K562 (cell line): ENCODE measurements around the gene NUP35. TPM values are rescaled to one million over a fixed set of nuclear protein-coding genes. Genes with fewer than 3 reads are reported as not detected.

Experiments used
- DPF2 ChIP-seq: fragments of 450-650 bp; IDR thresholded peaks from 2 replicates; pipeline ENCODE4 v1.6.1; 2016
- ELF2 ChIP-seq: fragments of 250-450 bp; sonication (Bioruptor Pico); IDR thresholded peaks from 2 replicates; pipeline ENCODE4 v1.5.0; 2021; ENCODE audit warnings: mild to moderate bottlenecking
- ERF ChIP-seq: fragments of 450-650 bp; formaldehyde crosslinking; IDR thresholded peaks from 2 replicates; pipeline ENCODE4 v1.4.0; 2020; ENCODE audit warnings: mild to moderate bottlenecking, mixed read lengths
- HDAC8 ChIP-seq: fragments of 450-650 bp; IDR thresholded peaks from 2 replicates; pipeline ENCODE4 v1.6.1; 2016; ENCODE audit warnings: mild to moderate bottlenecking, missing genetic modification characterization, moderate library complexity, missing compliant biosample characterization
- MAFK ChIP-seq: IDR thresholded peaks from 2 replicates; pipeline ENCODE4 v1.6.1; 2011; ENCODE audit warnings: low read length, improper control_type of control experiment
- MGA ChIP-seq: fragments of 450-650 bp; IDR thresholded peaks from 2 replicates; pipeline ENCODE4 v1.6.1; 2016; ENCODE audit warnings: mild to moderate bottlenecking, moderate library complexity
- NONO ChIP-seq, 2 experiments: fragments of 200-400 bp in 1 of 2; fragments of 450-650 bp in 1 of 2; formaldehyde crosslinking in 1 of 2; IDR thresholded peaks; 2 replicates each; pipeline ENCODE4 v1.6.1; 2017; ENCODE audit warnings: low read depth in 2 of 2, mild to moderate bottlenecking in 2 of 2, moderate library complexity in 2 of 2, low read length in 1 of 2
- RB1 ChIP-seq: fragments of 450-650 bp; IDR thresholded peaks from 2 replicates; pipeline ENCODE4 v1.6.1; 2017; ENCODE audit warnings: low read depth, mild to moderate bottlenecking
- SRSF1 ChIP-seq: fragments of 200-400 bp; formaldehyde crosslinking; IDR thresholded peaks from 2 replicates; pipeline ENCODE4 v1.6.1; 2017; ENCODE audit warnings: mild to moderate bottlenecking, low read depth, low read length, moderate library complexity
- ZNF609 ChIP-seq: sonication (generic); formaldehyde crosslinking; IDR thresholded peaks from 2 replicates; pipeline ENCODE4 v1.8.1; 2023; ENCODE audit warnings: missing genetic modification reagents, mild to moderate bottlenecking, borderline replicate concordance
- polyA plus RNA-seq, 8 experiments: library from polyadenylated mRNA; depleted of rRNA in 4 of 8; stranded (reverse) in 5 of 8; unstranded in 3 of 8; fragments of >200 nt; fragmentation: Nextera tagmentation in 2 of 8; fragmentation: Illumina TruSeq in 1 of 8; extraction: Ambion mirVana in 2 of 8; extraction: Trizol in 1 of 8; gene quantifications; 2 replicates each; pipeline versions ENCODE4 v1.2.1 to v1.2.3, GENCODE V29; 2011 to 2014; ENCODE audit warnings: inconsistent platforms in 1 of 8, missing spikeins in 1 of 8
- total RNA-seq, 7 experiments: library from RNA; depleted of rRNA in 6 of 7; stranded (reverse); fragments of >200 nt in 6 of 7; fragmentation: Illumina TruSeq in 2 of 7; extraction: Trizol in 2 of 7; gene quantifications; 2 replicates each; pipeline versions ENCODE4 v1.2.1 to v1.2.3, GENCODE V29; 2011 to 2021; ENCODE audit warnings: low replicate concordance in 1 of 7

The NUP35 gene
- total and polyA plus RNA-seq, 9 of the 15 experiments (the other 6 are each of a cell fraction or from before 2014, with no cell fraction given), result 24.5 to 78.2 (median 51.1) TPM

GRCh38 chr2:183124222-183124956, at the start of gene NUP35 (continued):
- TF ChIP-seq MGA (peak; percentile 75), RB1 (peak; percentile 21; the same call in 1 of the 2 replicates), MAFK (no peak; the same call in 1 of the 2 replicates), ERF (CRISPR knock-in tag) (0 out of 2 replicates have a peak, but pooled peaks have one; percentile 38), ELF2 (no peak), HDAC8 (tag) (peak; percentile 62; the same call in 1 of the 2 replicates), NONO (IDR thresholded peaks at IDR 0.05; ENCODE audit: low read depth in 2 of 2, low read length in 1 of 2) (no peak), SRSF1 (no peak), ZNF609 (CRISPR knock-in tag) (0 out of 2 replicates have a peak, but pooled peaks have one; percentile 24), DPF2 (peak; percentile 50; the same call in 1 of the 2 replicates)
